Measurements from ENCODE around the gene FNIP2.
"Not testable (repeated sequence)": the region's sequence is repeated elsewhere in the genome, so short reads cannot be mapped to it uniquely, and the experiment has no call there.

Gene FNIP2

GRCh38 chr4:158786955-158787354 lies 18.1 kb downstream of the FNIP2 start:
- FAIRE-seq (no peak), DNase-seq (ENCODE audit: insufficient read length, low spot score) (no peak)
- TF ChIP-seq POLR2AphosphoS5 (IDR thresholded peaks at IDR 0.05; ENCODE audit: low read depth, low read length) (no peak), POU2F2 (IDR thresholded peaks at IDR 0.05; ENCODE audit: low read depth, low read length) (no peak), PAX5 (IDR thresholded peaks at IDR 0.05; ENCODE audit: insufficient read depth, low read length, severe bottlenecking) (no peak), SPI1 (IDR thresholded peaks at IDR 0.05; ENCODE audit: low read depth, low read length) (no peak), TAF1 (IDR thresholded peaks at IDR 0.05; ENCODE audit: low read depth, low read length) (no peak), POLR2A (IDR thresholded peaks at IDR 0.05; ENCODE audit: low read depth, low read length) (no peak)

GRCh38 chr4:158787709-158788475 lies 19.1 kb downstream of the FNIP2 start:
- DNase-seq (ENCODE audit: insufficient read length, low spot score): no peak
- TF ChIP-seq TAF1 (IDR thresholded peaks at IDR 0.05; ENCODE audit: low read depth, low read length) (no peak), POLR2A (IDR thresholded peaks at IDR 0.05; ENCODE audit: low read depth, low read length) (no peak), POLR2AphosphoS5 (IDR thresholded peaks at IDR 0.05; ENCODE audit: low read depth, low read length) (no peak), POU2F2 (IDR thresholded peaks at IDR 0.05; ENCODE audit: low read depth, low read length) (no peak), SPI1 (IDR thresholded peaks at IDR 0.05; ENCODE audit: low read depth, low read length) (peak; percentile 20; the same call in 1 of the 2 replicates), PAX5 (IDR thresholded peaks at IDR 0.05; ENCODE audit: insufficient read depth, low read length, severe bottlenecking) (no peak)
- FAIRE-seq: no peak

- no peak for FAIRE-seq
- TF ChIP-seq TAF1 (IDR thresholded peaks at IDR 0.05; ENCODE audit: low read depth, low read length) (no peak), SPI1 (IDR thresholded peaks at IDR 0.05; ENCODE audit: low read depth, low read length) (no peak), POLR2A (IDR thresholded peaks at IDR 0.05; ENCODE audit: low read depth, low read length) (no peak), POLR2AphosphoS5 (IDR thresholded peaks at IDR 0.05; ENCODE audit: low read depth, low read length) (no peak), PAX5 (IDR thresholded peaks at IDR 0.05; ENCODE audit: insufficient read depth, low read length, severe bottlenecking) (no peak), POU2F2 (IDR thresholded peaks at IDR 0.05; ENCODE audit: low read depth, low read length) (no peak)
- no peak for DNase-seq (ENCODE audit: insufficient read length, low spot score)
Observed at GRCh38 chr4:158788516-158788915, 19.7 kb downstream of the FNIP2 start.

- no peak for TF ChIP-seq PAX5 (IDR thresholded peaks at IDR 0.05; ENCODE audit: insufficient read depth, low read length, severe bottlenecking)
- no peak for TF ChIP-seq TAF1 (IDR thresholded peaks at IDR 0.05; ENCODE audit: low read depth, low read length)
- no peak for TF ChIP-seq POLR2A (IDR thresholded peaks at IDR 0.05; ENCODE audit: low read depth, low read length)
- no peak for TF ChIP-seq SPI1 (IDR thresholded peaks at IDR 0.05; ENCODE audit: low read depth, low read length)
- no peak for TF ChIP-seq POU2F2 (IDR thresholded peaks at IDR 0.05; ENCODE audit: low read depth, low read length)
- TF ChIP-seq POLR2AphosphoS5 (IDR thresholded peaks at IDR 0.05; ENCODE audit: low read depth, low read length): no peak
- no peak for DNase-seq (ENCODE audit: insufficient read length, low spot score)
- no peak for FAIRE-seq
Observed at GRCh38 chr4:158789853-158790252, 21.0 kb downstream of the FNIP2 start.

- DNase-seq (ENCODE audit: insufficient read length, low spot score) (no peak), FAIRE-seq (no peak)
- no peak for TF ChIP-seq PAX5 (IDR thresholded peaks at IDR 0.05; ENCODE audit: insufficient read depth, low read length, severe bottlenecking)
- TF ChIP-seq SPI1 (IDR thresholded peaks at IDR 0.05; ENCODE audit: low read depth, low read length): no peak
- no peak for TF ChIP-seq TAF1 (IDR thresholded peaks at IDR 0.05; ENCODE audit: low read depth, low read length)
- no peak for TF ChIP-seq POLR2A (IDR thresholded peaks at IDR 0.05; ENCODE audit: low read depth, low read length)
- no peak for TF ChIP-seq POLR2AphosphoS5 (IDR thresholded peaks at IDR 0.05; ENCODE audit: low read depth, low read length)
- TF ChIP-seq POU2F2 (IDR thresholded peaks at IDR 0.05; ENCODE audit: low read depth, low read length): no peak
Observed at GRCh38 chr4:158793021-158793420, 24.2 kb downstream of the FNIP2 start.

GRCh38 chr4:158793430-158793829 lies 24.6 kb downstream of the FNIP2 start:
- not testable (repeated sequence) for FAIRE-seq; DNase-seq (ENCODE audit: insufficient read length, low spot score)

GRCh38 chr4:158796370-158797140 lies 27.7 kb downstream of the FNIP2 start:
- DNase-seq (ENCODE audit: insufficient read length, low spot score): no peak
- FAIRE-seq: no peak
- TF ChIP-seq TAF1 (IDR thresholded peaks at IDR 0.05; ENCODE audit: low read depth, low read length) (no peak), POLR2A (IDR thresholded peaks at IDR 0.05; ENCODE audit: low read depth, low read length) (no peak), POLR2AphosphoS5 (IDR thresholded peaks at IDR 0.05; ENCODE audit: low read depth, low read length) (no peak), POU2F2 (IDR thresholded peaks at IDR 0.05; ENCODE audit: low read depth, low read length) (no peak), SPI1 (IDR thresholded peaks at IDR 0.05; ENCODE audit: low read depth, low read length) (no peak), PAX5 (IDR thresholded peaks at IDR 0.05; ENCODE audit: insufficient read depth, low read length, severe bottlenecking) (no peak)

GRCh38 chr4:158798062-158798461 lies 29.2 kb downstream of the FNIP2 start:
- TF ChIP-seq SPI1 (IDR thresholded peaks at IDR 0.05; ENCODE audit: low read depth, low read length) (no peak), POLR2A (IDR thresholded peaks at IDR 0.05; ENCODE audit: low read depth, low read length) (no peak), POLR2AphosphoS5 (IDR thresholded peaks at IDR 0.05; ENCODE audit: low read depth, low read length) (no peak), PAX5 (IDR thresholded peaks at IDR 0.05; ENCODE audit: insufficient read depth, low read length, severe bottlenecking) (no peak), TAF1 (IDR thresholded peaks at IDR 0.05; ENCODE audit: low read depth, low read length) (no peak)
- no peak for FAIRE-seq
- DNase-seq (ENCODE audit: insufficient read length, low spot score): no peak

GRCh38 chr4:158799013-158799770 lies 30.4 kb downstream of the FNIP2 start:
- TF ChIP-seq POU2F2 (IDR thresholded peaks at IDR 0.05; ENCODE audit: low read depth, low read length): no peak
- TF ChIP-seq TAF1 (IDR thresholded peaks at IDR 0.05; ENCODE audit: low read depth, low read length): no peak
- no peak for TF ChIP-seq POLR2AphosphoS5 (IDR thresholded peaks at IDR 0.05; ENCODE audit: low read depth, low read length)
- TF ChIP-seq SPI1 (IDR thresholded peaks at IDR 0.05; ENCODE audit: low read depth, low read length): no peak
- TF ChIP-seq POLR2A (IDR thresholded peaks at IDR 0.05; ENCODE audit: low read depth, low read length): no peak
- TF ChIP-seq PAX5 (IDR thresholded peaks at IDR 0.05; ENCODE audit: insufficient read depth, low read length, severe bottlenecking): no peak
- FAIRE-seq (no peak), DNase-seq (ENCODE audit: insufficient read length, low spot score) (no peak)

All from GM12891 (cell line).